ENCODE results near the gene LGALS7B.
"Not testable (repeated sequence)": the region's sequence is repeated elsewhere in the genome, so short reads cannot be mapped to it uniquely, and the experiment has no call there.

LGALS7B gene

DNA sequence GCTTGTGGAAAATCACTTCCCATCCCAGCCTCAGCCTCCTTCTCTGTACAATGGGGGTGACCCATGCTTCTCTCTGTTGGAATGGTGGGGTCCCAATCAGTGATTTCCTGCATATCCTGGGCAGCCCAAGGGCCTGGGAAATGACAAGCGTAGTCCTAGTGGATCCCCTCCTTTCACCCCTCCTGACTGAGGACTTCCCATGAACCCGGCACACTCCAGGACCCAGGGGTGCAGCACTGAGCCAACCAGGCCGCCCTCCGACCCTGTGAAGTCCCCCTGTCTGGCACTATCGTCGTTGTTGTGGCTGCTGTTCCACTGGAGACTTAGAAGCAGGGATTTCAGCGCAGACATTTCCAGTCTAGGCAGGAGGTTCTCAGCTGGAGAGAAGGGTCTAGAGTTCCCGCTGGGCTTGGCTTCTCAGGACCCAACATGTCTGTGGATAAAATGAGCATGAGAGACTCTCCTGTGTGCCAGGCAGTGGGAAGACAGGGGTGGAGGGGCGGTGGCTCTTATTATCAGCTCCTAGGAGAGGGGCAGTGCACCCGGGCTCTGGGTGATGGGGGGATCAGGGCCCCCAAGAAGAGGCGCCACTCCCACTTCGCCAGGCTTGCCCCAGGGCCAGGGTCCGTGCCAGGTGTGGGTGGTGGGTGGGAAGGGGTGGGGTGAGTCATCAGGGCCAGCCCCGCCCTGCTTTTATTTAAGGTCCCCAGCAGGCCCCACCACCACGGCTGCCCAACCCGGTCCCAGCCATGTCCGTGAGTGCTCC is at the start of gene LGALS7B:
LGALS7B (plus strand) TSS at position 723 of the 766 bp plus-strand sequence; CDS start at position 750, 27 bp downstream.
- no peak for DNase-seq

DNA sequence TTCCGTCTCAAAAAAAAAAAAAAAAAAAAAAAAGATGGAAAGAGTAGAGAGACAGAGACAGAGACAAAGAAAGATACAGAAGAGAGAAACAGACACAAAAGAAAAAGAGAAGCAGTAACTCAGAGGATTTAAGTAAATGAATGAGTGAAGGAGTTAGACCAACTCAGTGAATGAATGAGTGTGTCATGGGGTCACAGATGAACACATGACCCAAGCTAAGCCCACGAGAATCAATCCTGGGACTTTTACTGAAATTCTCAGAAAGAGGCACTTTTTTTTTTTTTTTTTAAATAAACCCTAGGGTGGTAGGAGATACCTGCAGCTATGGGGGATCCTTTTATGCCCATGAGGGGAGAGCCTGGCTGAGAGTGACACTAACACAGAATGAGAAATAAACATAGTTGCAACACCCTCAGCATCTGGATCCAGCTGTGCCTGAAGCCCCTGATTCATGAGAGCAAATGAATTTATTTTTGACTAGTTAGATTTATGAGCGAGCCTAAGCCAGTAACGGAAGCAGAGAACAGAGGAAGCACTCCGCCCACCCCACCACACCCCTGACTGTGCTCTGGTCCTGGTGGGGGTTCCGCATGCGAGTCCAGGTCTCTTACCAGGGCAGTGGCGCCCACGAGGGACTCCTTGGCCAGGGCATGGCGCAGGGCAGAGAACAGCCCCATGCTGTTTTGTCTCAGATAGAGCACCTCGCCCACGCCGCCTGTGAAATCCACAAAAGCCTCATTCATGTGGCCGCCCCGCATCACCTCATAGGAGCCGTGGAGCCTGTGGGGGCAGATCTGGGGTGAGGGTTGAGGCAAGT is 49.4 kb upstream of the LGALS7B start:
- no peak for DNase-seq

- DNase-seq, result no peak
These were observed 48.8 kb upstream of the LGALS7B start for GRCh38 chr19:38740257-38740592.

DNA sequence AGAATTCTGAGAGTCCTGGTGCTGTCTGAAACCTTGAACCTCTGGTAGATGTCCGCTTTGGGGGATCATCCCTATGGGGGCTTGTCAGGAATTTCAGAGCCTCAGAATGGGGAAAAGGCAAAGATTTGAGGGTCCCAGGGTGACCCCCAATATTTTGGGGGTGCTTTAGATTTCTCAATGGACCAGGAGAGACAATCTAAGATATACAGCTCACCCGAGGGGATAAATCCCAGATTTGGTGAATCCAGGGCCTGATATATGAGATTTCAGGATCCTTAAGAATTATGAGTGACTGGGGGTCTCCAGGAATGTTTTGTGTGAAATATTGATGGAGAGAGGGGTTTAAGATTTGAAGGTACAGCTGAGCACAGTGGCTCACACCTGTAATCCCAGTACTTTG is 48.1 kb upstream of the LGALS7B start:
- no peak for DNase-seq

DNA sequence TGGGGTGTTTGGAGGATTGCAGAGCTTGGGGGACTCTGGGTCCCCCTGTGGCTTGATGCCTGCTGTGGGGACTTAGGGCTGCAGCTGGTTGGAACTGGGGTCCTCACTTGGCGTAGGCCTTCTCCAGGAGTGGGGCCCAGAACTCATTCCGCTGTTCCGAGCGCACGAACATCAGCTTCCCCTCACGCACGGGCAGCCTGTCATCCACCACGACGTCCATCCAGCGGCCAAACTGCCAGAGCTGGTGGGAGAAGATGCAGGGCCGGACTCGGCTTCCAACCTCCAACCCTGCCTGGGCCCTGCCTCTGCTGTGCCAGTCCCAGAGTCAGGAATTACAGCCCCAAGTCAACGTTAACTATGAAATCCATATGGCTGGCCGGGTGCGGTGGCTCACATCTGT is 47.3 kb upstream of the LGALS7B start:
- no peak for DNase-seq

DNA sequence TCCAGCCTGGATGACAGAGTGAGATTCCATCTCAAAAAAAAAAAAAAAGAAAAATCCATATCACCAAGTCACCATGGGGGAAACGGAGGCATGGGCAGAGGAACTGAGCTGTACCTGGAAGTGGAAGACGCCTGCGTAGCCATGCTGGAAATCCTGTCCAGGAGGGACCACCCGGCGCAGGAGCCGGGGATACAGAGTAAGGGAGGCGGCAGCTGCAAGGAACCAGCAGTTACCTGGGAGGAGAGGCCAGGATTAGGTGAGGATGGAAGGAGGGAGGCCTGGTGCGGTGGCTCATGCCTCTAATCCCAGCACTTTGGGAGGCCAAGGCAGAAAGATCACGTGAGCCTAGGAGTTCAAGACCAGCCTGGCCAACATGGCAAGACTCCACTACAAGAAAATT is 46.7 kb upstream of the LGALS7B start:
- no peak for DNase-seq

DNA sequence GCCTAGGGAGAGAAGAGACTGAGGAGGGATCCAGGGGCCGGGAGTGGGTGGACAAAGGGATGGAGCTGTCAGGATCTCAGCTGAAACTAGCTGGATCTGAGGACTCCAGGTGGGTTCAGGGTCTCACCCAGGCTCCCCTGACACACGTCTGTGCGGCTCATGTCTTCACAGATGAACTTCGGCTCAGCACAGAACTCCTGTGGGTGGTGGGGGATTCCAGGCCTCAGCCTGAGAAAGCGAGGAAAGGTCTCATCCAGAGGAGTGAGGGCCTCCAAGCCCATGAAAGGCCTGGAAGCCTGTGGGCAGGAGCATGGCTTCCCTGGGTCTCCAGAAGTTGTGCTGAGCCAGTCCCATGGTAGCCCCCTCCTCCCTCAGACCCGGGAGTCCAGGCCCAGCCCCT is 46.1 kb upstream of the LGALS7B start:
- DNase-seq, result no peak

DNA sequence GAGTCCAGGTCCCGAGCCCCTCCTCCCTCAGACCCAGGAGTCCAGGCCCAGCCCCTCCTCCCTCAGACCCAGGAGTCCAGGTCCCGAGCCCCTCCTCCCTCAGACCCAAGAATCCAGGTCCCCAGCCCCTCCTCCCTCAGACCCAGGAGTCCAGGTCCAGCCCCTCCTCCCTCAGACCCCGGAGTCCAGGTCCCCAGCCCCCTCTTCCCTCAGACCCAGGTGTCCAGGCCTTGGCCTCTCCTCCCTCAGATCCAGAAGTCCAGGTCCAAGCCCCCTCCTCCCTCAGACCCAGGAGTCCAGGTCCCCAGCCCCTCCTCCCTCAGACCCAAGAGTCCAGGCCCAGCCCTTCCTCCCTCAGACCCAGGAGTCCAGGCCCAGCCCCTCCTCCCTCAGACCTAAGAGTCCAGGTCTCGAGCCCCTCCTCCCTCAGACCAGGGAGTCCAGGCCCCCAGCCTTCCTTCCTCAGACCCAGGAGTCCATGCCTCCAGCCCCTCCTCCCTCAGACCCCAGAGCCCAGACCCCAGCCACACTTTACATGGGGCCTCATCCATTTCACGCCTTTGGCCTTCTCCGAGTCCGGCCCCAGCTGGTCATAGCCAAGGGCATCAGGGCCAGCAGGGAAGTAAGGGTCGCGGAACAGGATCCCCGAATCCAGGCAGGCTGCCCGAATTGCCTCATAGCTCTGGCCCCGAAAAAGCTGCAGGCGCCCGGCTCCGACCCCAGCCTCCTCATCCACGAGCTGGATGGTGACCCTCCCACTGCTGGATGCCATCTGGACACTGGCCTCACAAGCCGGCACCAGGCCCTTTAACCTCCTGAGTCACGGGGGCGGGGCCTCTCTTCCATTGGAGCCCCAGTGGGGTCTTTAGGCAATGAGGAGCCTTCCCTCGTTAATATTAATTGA is 45.4 kb upstream of the LGALS7B start:
- DNase-seq, result no peak

DNA sequence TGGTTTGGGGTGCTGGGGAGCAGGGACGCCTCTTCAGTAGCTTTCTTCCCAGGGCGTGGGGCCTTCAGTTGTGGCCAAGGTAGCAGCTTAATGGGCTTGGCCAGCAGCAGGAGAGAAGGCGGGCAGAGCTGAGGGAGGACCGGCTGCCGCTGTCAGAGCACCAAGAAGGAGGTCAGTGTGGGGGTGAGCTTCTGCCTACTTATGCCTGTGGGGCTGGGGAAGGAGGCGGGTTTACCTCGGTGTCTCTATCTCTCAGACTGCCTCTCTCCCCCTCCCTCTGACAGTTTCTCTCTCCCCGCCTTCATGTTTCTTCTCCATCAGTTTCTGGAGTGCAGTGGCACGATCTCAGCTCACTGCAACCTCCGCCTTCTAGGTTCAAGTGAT is 44.7 kb upstream of the LGALS7B start, which contains the start of gene CAPN12:
CAPN12 (minus strand) TSS at position 177 of the 384 bp plus-strand sequence. CDS start 309 bp downstream, outside the sequence.
- DNase-seq, result no peak

GRCh38 chr19:38744874-38745273 is 44.1 kb upstream of the LGALS7B start:
- no peak for DNase-seq

DNA sequence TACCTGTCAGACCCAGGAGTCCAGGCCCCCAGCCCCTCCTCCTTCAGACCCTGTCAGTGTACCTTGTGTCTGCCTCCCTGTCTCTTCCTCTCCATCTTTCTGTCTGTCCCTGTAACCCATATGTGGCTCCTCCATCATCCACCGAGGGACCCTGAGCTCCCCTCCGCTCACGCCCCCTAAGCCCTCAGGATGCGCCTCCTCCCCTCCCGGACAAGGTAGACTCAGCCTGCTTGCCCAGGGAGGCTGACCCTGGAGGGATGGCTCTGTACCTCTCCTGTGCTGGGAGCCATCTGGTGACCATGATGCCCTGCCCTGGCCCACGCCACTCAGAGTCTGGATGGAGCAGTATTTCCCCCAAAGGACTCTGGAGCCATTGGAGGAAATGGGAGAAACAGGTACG is 43.7 kb upstream of the LGALS7B start:
- DNase-seq, result no peak

DNA sequence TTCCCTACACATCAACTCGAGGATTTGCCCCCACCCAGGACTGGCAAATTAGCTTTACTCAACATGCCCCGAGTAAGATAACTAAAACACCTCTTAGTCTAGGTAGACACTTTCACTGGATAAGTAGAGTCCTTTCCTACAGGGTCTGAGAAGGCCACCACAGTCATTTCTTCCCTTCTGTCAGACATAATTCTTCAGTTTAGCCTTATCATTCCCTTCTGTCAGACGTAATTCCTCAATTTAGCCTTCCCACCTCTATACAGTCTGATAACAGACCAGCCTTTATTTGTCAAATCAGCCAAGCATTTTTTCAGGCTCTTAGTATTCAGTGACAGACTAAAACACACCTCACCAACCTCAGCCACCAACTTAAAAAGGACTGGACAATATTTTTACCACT is 35.2 kb upstream of the LGALS7B start:
- DNase-seq, result not testable (repeated sequence)

GRCh38 chr19:38754196-38754595 is 34.8 kb upstream of the LGALS7B start:
- DNase-seq, result not testable (repeated sequence)

GRCh38 chr19:38759590-38760003 is 29.4 kb upstream of the LGALS7B start:
- no peak for DNase-seq

DNA sequence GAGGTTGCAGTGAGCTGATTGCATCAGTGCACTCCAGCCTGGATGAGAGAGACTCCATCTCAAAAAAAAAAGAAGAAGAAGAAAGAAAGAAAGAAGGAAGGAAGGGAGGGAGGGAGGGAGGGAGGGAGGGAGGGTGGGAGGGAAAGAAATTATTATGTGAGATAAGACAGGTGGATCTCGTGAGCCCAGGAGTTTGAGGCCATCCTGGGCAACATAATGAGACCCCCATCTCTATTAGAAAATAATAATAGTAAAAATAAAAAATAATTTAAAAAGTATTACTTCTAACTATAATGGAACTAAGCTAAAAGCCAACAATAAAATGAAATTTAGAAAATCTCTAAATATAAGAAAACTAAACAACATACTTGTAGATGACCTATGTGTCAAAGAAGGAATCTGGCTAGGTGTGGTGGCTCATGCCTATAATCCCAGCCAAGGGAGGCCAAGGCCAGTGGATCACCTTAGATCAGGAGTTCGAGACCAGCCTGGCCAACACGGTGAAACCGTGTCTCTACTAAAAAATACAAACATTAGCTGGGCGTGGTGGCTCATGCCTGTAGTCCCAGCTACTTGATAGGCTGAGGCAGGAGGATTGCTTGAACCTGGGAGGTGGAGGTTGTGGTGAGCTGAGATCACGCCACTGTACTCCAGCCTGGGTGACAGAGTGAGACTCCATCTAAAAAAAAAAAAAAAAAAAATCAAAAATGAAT is 28.0 kb upstream of the LGALS7B start:
- DNase-seq, result not testable (repeated sequence)

DNA sequence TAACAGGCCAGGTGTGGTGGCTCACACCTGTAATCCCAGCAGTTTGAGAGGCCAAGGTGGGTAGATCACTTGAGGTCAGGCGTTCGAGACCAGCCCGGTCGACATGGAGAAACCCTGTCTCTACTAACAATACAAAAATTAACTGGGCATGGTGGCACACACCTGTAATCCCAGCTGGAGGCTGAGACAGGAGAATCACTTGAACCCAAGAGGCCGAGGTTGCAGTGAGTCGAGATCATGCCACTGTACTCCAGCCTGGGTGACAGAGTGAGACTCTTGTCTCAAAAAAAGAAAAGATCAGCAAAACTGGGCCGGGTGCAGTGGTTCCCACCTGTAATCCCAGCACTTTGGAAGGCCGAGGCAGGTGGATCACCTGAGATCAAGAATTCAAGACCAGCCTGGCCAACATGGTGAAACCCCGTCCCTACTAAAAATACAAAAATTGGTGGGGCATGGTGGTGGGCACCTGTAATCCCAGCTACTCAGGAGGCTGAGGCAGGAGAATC is 27.1 kb upstream of the LGALS7B start:
- not testable (repeated sequence) for DNase-seq

GRCh38 chr19:38763795-38764220 is 25.2 kb upstream of the LGALS7B start:
- DNase-seq, result no peak

DNA sequence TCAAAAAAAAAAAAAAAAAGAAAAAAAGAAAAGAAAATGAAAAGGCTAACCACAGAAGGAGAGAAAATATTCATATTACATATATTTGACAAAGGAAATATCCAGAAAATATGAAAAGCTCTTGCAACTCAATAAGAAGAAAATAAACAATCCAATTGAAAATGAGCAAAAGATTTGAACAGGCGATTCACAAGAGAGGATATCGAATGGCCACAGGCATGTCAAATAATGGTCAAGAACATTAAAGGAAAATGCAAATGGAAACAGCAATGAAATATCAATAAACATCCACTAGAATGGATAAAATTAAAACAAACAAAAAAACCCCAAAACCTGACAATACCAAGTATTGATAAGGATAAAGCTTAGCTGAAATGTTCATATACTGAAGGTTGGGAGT is 23.8 kb upstream of the LGALS7B start:
- DNase-seq, result no peak

DNA sequence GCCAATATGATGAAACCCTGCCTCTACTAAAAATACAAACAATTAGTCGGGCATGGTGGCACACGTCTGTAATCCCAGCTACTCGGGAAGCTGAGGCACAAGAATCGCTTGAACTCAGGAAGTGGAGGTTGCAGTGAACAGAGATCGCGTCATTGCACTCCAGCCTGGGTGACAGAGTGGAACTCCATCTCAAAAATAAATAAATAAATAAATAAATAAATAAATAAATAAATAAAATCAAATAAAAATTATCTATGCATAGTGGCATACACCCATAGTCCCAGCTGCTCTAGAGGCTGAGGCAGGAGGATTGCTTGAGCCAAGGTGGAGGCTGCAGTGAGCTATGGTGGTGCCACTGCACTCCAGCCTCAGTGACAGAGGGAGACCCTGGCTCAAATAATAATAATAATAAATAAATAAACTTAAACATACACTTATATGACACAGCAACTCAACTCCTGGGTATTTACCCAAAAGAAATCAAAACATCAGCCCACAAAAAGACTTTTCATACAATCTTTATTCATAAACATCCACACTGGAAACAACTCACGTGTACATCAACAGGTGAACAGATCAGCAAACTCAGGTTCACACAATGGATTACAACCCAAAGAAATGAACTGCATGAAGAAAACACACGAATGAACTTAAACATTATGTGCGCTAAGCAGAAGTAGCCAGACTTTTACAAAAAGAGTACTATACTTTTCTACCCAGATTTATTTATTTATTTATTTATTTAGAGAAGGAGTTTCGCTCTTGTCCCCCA is 22.5 kb upstream of the LGALS7B start:
- DNase-seq, result no peak

GRCh38 chr19:38769635-38770211 is 19.3 kb upstream of the LGALS7B start:
- no peak for DNase-seq
